Stomach (tissue), 9 donors: ENCODE measurements around the gene CLEC2A. TPM values are rescaled to one million over a fixed set of nuclear protein-coding genes. Genes with fewer than 3 reads are reported as not detected.

Experiments used
- DNase-seq, 2 donors: peaks; one replicate each; pipeline versions ENCODE4 v3.0.0 to v3.0.0-alpha.2; 2013 to 2019
- H3K27ac ChIP-seq, 5 donors: fragments of 200-600 bp in 4 of 5; sonication (generic) in 4 of 5; one replicate each; pipeline ENCODE4 v1.5.1; 2013 to 2019; ENCODE audit warnings: mild to moderate bottlenecking in 1 of 5, moderate library complexity in 1 of 5
- H3K27me3 ChIP-seq, 3 donors: fragments of 200-600 bp; sonication (generic); one replicate each; pipeline ENCODE4 v1.5.1; 2017 to 2019; ENCODE audit warnings: mixed run types in 1 of 3
- H3K36me3 ChIP-seq, 4 donors: fragments of 200-600 bp; sonication (generic); 1 replicate in 3 of 4; 2 replicates in 1 of 4; pipeline ENCODE4 v1.5.1; 2016 to 2019
- H3K4me1 ChIP-seq, 4 donors: fragments of 200-600 bp; sonication (generic); one replicate each; pipeline ENCODE4 v1.5.1; 2016 to 2019
- H3K4me3 ChIP-seq, 4 donors: fragments of 200-600 bp; sonication (generic) in 3 of 4; one replicate each; pipeline ENCODE4 v1.5.1; 2016 to 2019; ENCODE audit warnings: mild to moderate bottlenecking in 1 of 4
- H3K9me3 ChIP-seq, 4 donors: fragments of 200-600 bp; sonication (generic); one replicate each; pipeline ENCODE4 v1.5.1; 2016 to 2019
- CTCF ChIP-seq, 7 experiments: fragments of 450-650 bp in 4 of 7; fragments of 200-600 bp in 3 of 7; sonication (generic) in 3 of 7; IDR thresholded peaks; one replicate each; pipeline ENCODE4 v1.5.1; 2016 to 2019; ENCODE audit warnings: antibody characterized with exemption in 7 of 7, control low read depth in 2 of 7, mild to moderate bottlenecking in 1 of 7
- EP300 ChIP-seq: sonication (generic); formaldehyde crosslinking; IDR thresholded peaks from one replicate; pipeline ENCODE4 v1.6.1; 2017; ENCODE audit warnings: antibody characterized with exemption
- POLR2A ChIP-seq, 4 donors: fragments of 450-650 bp; IDR thresholded peaks; one replicate each; pipeline ENCODE4 v1.6.1; 2016; ENCODE audit warnings: antibody characterized with exemption in 4 of 4, control low read depth in 2 of 4, mild to moderate bottlenecking in 1 of 4, moderate library complexity in 1 of 4
- POLR2AphosphoS5 ChIP-seq, 3 donors: sonication (generic); formaldehyde crosslinking; IDR thresholded peaks; one replicate each; pipeline ENCODE4 v1.6.1; 2016; ENCODE audit warnings: antibody characterized with exemption in 3 of 3
- WGBS, 5 donors: extraction: QIAGEN DNeasy Blood & Tissue Kit in 3 of 5; methylation state at CpG; one replicate each; pipeline versions ENCODE4 v1.1.5 to v1.1.7; 2013 to 2018; 5-methylcytosine and 5-hydroxymethylcytosine counted together
- intact Hi-C: fragments of 100-400 bp; cut with DNase I; formaldehyde crosslinking; loops from one replicate; pipeline ENCODE4 v1.15.1; 2023; ENCODE audit warnings: low total_unique reads
- polyA plus RNA-seq, 3 donors: library from polyadenylated mRNA; stranded (reverse); fragments of 200-250 nt; gene quantifications; one replicate each; pipeline ENCODE4 v1.2.3, GENCODE V29; 2013
- total RNA-seq, 5 donors: library from RNA; depleted of rRNA; stranded (reverse); fragments of >200 nt; gene quantifications; one replicate each; pipeline versions ENCODE4 v1.1.0 to v1.2.3, GENCODE V29; 2014 to 2016
- donor health status: healthy with polysubstance abuse.
- donor health status: Bipolar disorder and iron deficiency.
- donor health status: healthy.

Gene CLEC2A
- total and polyA plus RNA-seq, 8 donors, result not detected

- TF ChIP-seq CTCF (IDR thresholded peaks at IDR 0.05) (no peak), POLR2AphosphoS5 (IDR thresholded peaks at IDR 0.05) (no peak), POLR2A (IDR thresholded peaks at IDR 0.05) (no peak), EP300 (no peak)
- Histone ChIP-seq H3K36me3 (no peaks in the 10 kb centered on the region), H3K9me3 (peaks cover 0 to 7% (median 0%) of the 10 kb centered on the region in 4 donors), H3K4me3 (no peak overlapping the region), H3K27me3 (no peaks in the 10 kb centered on the region), H3K27ac (no peak overlapping the region), H3K4me1 (no peaks in the 10 kb centered on the region)
- WGBS, 5 donors, result 42 to 53% (median 51%) methylated on average over 1 of the region's 1 CpG
- no peak for DNase-seq
- intact Hi-C loops, result no loop called here
Measured at GRCh38 chr12:9973949-9974348, 41.8 kb upstream of the CLEC2A start.

GRCh38 chr12:9971181-9971580, 39.0 kb upstream of the CLEC2A start, which contains the start of gene CLEC12A:
Gene CLEC12A, plus strand, starts transcription at chr12:9971409. Its CDS starts 188 bp downstream, at chr12:9971597.
- WGBS, 5 donors, result 38 to 70% (median 53%) methylated on average over 1 of the region's 1 CpG
- DNase-seq, result no peak
- no peak within 1 kb of the TSS for H3K4me3 ChIP-seq
- H3K36me3 ChIP-seq, result no peaks in the 10 kb centered on the region
- H3K27me3 ChIP-seq, result no peaks in the 10 kb centered on the region
- H3K9me3 ChIP-seq, result peaks cover 0 to 7% (median 0%) of the 10 kb centered on the region in 4 donors
- intact Hi-C loops, result no loop called here
- TF ChIP-seq POLR2A (IDR thresholded peaks at IDR 0.05), result no peak
- no peaks in the 10 kb centered on the region for H3K4me1 ChIP-seq
- H3K27ac ChIP-seq, result no peak within 1 kb of the TSS

GRCh38 chr12:9969673-9970072, 37.5 kb upstream of the CLEC2A start:
- no peak for DNase-seq
- intact Hi-C loops, result no loop called here
- no peaks in the 10 kb centered on the region for H3K4me1 ChIP-seq
- TF ChIP-seq POLR2A (IDR thresholded peaks at IDR 0.05) (no peak), EP300 (no peak), CTCF (IDR thresholded peaks at IDR 0.05) (no peak), POLR2AphosphoS5 (IDR thresholded peaks at IDR 0.05) (no peak)
- no peak overlapping the region for H3K27ac ChIP-seq
- no peaks in the 10 kb centered on the region for H3K9me3 ChIP-seq
- no peaks in the 10 kb centered on the region for H3K36me3 ChIP-seq
- H3K27me3 ChIP-seq, result no peaks in the 10 kb centered on the region
- WGBS, 5 donors, result 49 to 62% (median 60%) methylated on average over 2 of the region's 2 CpGs
- H3K4me3 ChIP-seq, result no peak overlapping the region

GRCh38 chr12:9961901-9962300, 29.7 kb upstream of the CLEC2A start:
- intact Hi-C loops, result no loop called here
- no peaks in the 10 kb centered on the region for H3K9me3 ChIP-seq
- 76 to 87% (median 83%) methylated on average over 3 of the region's 3 CpGs for WGBS, 5 donors
- no peak overlapping the region for H3K27ac ChIP-seq
- no peaks in the 10 kb centered on the region for H3K27me3 ChIP-seq
- no peak overlapping the region for H3K4me3 ChIP-seq
- TF ChIP-seq POLR2A (IDR thresholded peaks at IDR 0.05) (no peak), CTCF (IDR thresholded peaks at IDR 0.05) (no peak), EP300 (no peak), POLR2AphosphoS5 (IDR thresholded peaks at IDR 0.05) (no peak)
- H3K36me3 ChIP-seq, result no peaks in the 10 kb centered on the region
- H3K4me1 ChIP-seq, result no peaks in the 10 kb centered on the region
- no peak for DNase-seq

GRCh38 chr12:9961106-9961505, 28.9 kb upstream of the CLEC2A start:
- no peak for DNase-seq
- H3K9me3 ChIP-seq, result no peaks in the 10 kb centered on the region
- H3K27ac ChIP-seq, result no peak overlapping the region
- H3K4me3 ChIP-seq, result no peak overlapping the region
- intact Hi-C loops, result no loop called here
- H3K36me3 ChIP-seq, result no peaks in the 10 kb centered on the region
- TF ChIP-seq POLR2A (IDR thresholded peaks at IDR 0.05), result no peak
- no peak for TF ChIP-seq EP300
- no peak for TF ChIP-seq CTCF (IDR thresholded peaks at IDR 0.05)
- TF ChIP-seq POLR2AphosphoS5 (IDR thresholded peaks at IDR 0.05), result no peak
- no peaks in the 10 kb centered on the region for H3K27me3 ChIP-seq
- no peaks in the 10 kb centered on the region for H3K4me1 ChIP-seq
- 81 to 96% (median 84%) methylated on average over 3 of the region's 3 CpGs for WGBS, 5 donors
